GM12878 (cell line): Measurements from ENCODE around the gene NEGR1. TPM values are rescaled to one million over a fixed set of nuclear protein-coding genes. Genes with fewer than 3 reads are reported as not detected.

Source experiments
- CBFB ChIP-seq: IDR thresholded peaks from 2 replicates; pipeline ENCODE4 v1.6.1; 2016; ENCODE audit warnings: antibody characterized with exemption, low read depth
- CBX5 ChIP-seq: sonication (generic); IDR thresholded peaks from 2 replicates; pipeline ENCODE4 v1.6.1; 2016; ENCODE audit warnings: low read depth, moderate library complexity, mild to moderate bottlenecking, inconsistent platforms
- CHD4 ChIP-seq: fragments of 200-600 bp; sonication (generic); IDR thresholded peaks from 2 replicates; pipeline ENCODE4 v1.6.1; 2016; ENCODE audit warnings: mild to moderate bottlenecking
- CREB1 ChIP-seq: IDR thresholded peaks from 2 replicates; pipeline ENCODE4 v1.6.1; 2012; ENCODE audit warnings: low read depth, mild to moderate bottlenecking, inconsistent platforms
- EED ChIP-seq: sonication (generic); IDR thresholded peaks from 2 replicates; pipeline ENCODE4 v1.6.1; 2016; ENCODE audit warnings: antibody characterized with exemption, low read depth
- ESRRA ChIP-seq: IDR thresholded peaks from 2 replicates; pipeline ENCODE4 v1.6.1; 2012; ENCODE audit warnings: mild to moderate bottlenecking, low read length, improper control_type of control experiment
- ETV6 ChIP-seq, 2 experiments: fragments of 450-650 bp in 1 of 2; IDR thresholded peaks in 1 of 2; conservative IDR thresholded peaks in 1 of 2; 2 replicates each; pipeline ENCODE4 v1.6.1; 2014; ENCODE audit warnings: antibody characterized with exemption in 1 of 2, borderline replicate concordance in 1 of 2, low read depth in 1 of 2, mild to moderate bottlenecking in 1 of 2, moderate library complexity in 1 of 2
- FOXM1 ChIP-seq: IDR thresholded peaks from 2 replicates; pipeline ENCODE4 v1.6.1; 2012; ENCODE audit warnings: low read depth, mild to moderate bottlenecking, inconsistent platforms, low read length, moderate library complexity
- IKZF2 ChIP-seq, 2 experiments: fragments of 450-650 bp; IDR thresholded peaks; 2 replicates each; pipeline ENCODE4 v1.6.1; 2017; ENCODE audit warnings: mild to moderate bottlenecking in 2 of 2, moderate library complexity in 2 of 2
- IRF4 ChIP-seq: IDR thresholded peaks from 2 replicates; pipeline ENCODE4 v1.6.1; 2011; ENCODE audit warnings: low read depth, low read length
- JUNB ChIP-seq: IDR thresholded peaks from 2 replicates; pipeline ENCODE4 v1.6.1; 2016; ENCODE audit warnings: antibody characterized with exemption, mild to moderate bottlenecking
- MTA3 ChIP-seq: IDR thresholded peaks from 2 replicates; pipeline ENCODE4 v1.6.1; 2012; ENCODE audit warnings: low read length, inconsistent platforms, borderline replicate concordance
- NFIC ChIP-seq: IDR thresholded peaks from 2 replicates; pipeline ENCODE4 v1.6.1; 2012; ENCODE audit warnings: low read depth, mild to moderate bottlenecking, inconsistent platforms, low read length, moderate library complexity
- NFYA ChIP-seq: IDR thresholded peaks from 2 replicates; pipeline ENCODE4 v1.6.1; 2011; ENCODE audit warnings: low read depth, mild to moderate bottlenecking, low read length, improper control_type of control experiment, borderline replicate concordance
- PAX5 ChIP-seq: IDR thresholded peaks from 2 replicates; pipeline ENCODE4 v1.6.1; 2011; ENCODE audit warnings: low read depth, low read length, borderline replicate concordance
- PBX3 ChIP-seq: IDR thresholded peaks from 2 replicates; pipeline ENCODE4 v1.6.1; 2011; ENCODE audit warnings: mild to moderate bottlenecking, low read depth, low read length, moderate library complexity; ENCODE audit not compliant: insufficient replicate concordance
- RBBP5 ChIP-seq: fragments of 200-600 bp; sonication (generic); conservative IDR thresholded peaks from 2 replicates; pipeline ENCODE4 v1.6.1; 2016
- RELA ChIP-seq: fragments of 450-650 bp; IDR thresholded peaks from 2 replicates; pipeline ENCODE4 v1.8.0; 2014; ENCODE audit warnings: borderline replicate concordance; ENCODE audit not compliant: partially characterized antibody
- RUNX3 ChIP-seq: IDR thresholded peaks from 2 replicates; pipeline ENCODE4 v1.6.1; 2012; ENCODE audit warnings: low read length, inconsistent platforms
- WRNIP1 ChIP-seq: IDR thresholded peaks from 2 replicates; pipeline ENCODE4 v1.6.1; 2011; ENCODE audit warnings: low read depth, low read length, improper control_type of control experiment, borderline replicate concordance
- ZBED1 ChIP-seq: IDR thresholded peaks from 2 replicates; pipeline ENCODE4 v1.6.1; 2016; ENCODE audit warnings: borderline replicate concordance
- polyA plus RNA-seq, 11 experiments: library from polyadenylated mRNA; depleted of rRNA in 4 of 11; unstranded in 6 of 11; stranded (reverse) in 5 of 11; fragments of >200 nt; fragmentation: Nextera tagmentation in 4 of 11; fragmentation: Illumina TruSeq in 1 of 11; extraction: Ambion mirVana in 4 of 11; extraction: Trizol in 1 of 11; gene quantifications; 1 replicate in 1 of 11; 2 replicates in 10 of 11; pipeline versions ENCODE4 v1.2.1 to v1.2.3, GENCODE V29; 2011 to 2016; ENCODE audit warnings: inconsistent platforms in 2 of 11, missing spikeins in 2 of 11, low read depth in 1 of 11
- total RNA-seq, 4 experiments: library from RNA; depleted of rRNA in 3 of 4; stranded (reverse); fragments of >200 nt in 3 of 4; fragmentation: Illumina TruSeq in 1 of 4; extraction: Trizol in 1 of 4; gene quantifications; 2 replicates each; pipeline versions ENCODE4 v1.2.1 to v1.2.3, GENCODE V29; 2013 to 2021
- TF ChIP-seq, protein P1 (sequence below): fragments of 450-650 bp; IDR thresholded peaks from 2 replicates; pipeline ENCODE4 v1.6.1; 2016; ENCODE audit warnings: mild to moderate bottlenecking
- TF ChIP-seq, protein P2 (sequence below), 3 experiments: IDR thresholded peaks in 2 of 3; conservative IDR thresholded peaks in 1 of 3; 2 replicates each; pipeline ENCODE4 v1.5.1; 2011; ENCODE audit warnings: low read depth in 3 of 3, low read length in 3 of 3, mild to moderate bottlenecking in 3 of 3, control low read depth in 2 of 3, moderate library complexity in 2 of 3, inconsistent platforms in 1 of 3, mixed read lengths in 1 of 3; ENCODE audit not compliant: control insufficient read depth in 2 of 3, insufficient read depth in 1 of 3; ENCODE audit errors: extremely low read depth in 1 of 3
- TF ChIP-seq, protein P3 (sequence below): fragments of 450-650 bp; IDR thresholded peaks from 2 replicates; pipeline ENCODE4 v1.6.1; 2017; ENCODE audit warnings: mild to moderate bottlenecking, low read depth, inconsistent platforms; ENCODE audit not compliant: poor library complexity, severe bottlenecking

The NEGR1 gene
- total and polyA plus RNA-seq, 10 of the 15 experiments (the other 5 are each of a cell fraction or from before 2014, with no cell fraction given), result under 0.01 to 0.03 (median 0.01) TPM; not detected in 7

DNA sequence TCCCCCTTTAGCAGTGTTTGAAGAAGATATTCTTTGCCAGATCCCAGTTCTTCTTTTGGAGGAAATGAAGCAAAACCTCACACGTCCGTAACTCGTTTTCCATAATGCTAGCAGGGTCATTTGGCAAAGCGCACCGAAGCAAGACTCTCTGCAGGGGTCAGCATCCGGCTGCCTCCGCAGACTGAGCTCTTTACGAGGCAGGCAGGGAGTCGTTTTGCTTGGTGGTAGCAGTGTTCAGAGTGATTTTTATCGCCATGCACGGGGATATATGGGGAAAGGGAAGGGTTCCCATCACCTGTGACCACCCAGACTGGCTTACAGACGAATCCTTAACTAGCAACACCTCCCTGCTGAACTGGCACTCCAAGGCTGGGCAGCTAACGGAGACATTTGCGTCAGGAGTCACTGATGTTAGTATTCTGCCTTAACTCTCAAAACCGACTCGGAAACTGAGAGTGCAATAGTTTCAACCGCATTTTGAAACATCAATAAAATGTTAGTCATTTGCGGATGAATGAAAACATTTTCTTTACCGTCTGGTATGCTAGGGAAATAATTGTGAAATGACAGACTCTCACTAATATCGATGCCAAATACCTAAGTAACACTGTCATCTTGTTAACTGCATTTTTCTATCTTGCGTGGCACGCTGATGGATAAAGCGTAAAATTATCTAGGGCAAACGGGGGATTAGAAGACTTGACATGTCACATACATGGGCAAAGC lies 2.2 kb upstream of the NEGR1 start (continued):
- TF ChIP-seq CREB1 (no peak), MTA3 (0 out of 2 replicates have a peak, but pooled peaks have one; percentile 51), RELA (no peak), ESRRA (no peak), PBX3 (no peak), ZBED1 (peak; percentile 44; the same call in 1 of the 2 replicates), EED (peak; percentile 43; the same call in 1 of the 2 replicates), ETV6 (conservative IDR thresholded peaks at IDR 0.05 in 1 of 2, IDR thresholded peaks at IDR 0.05 in 1 of 2; ENCODE audit: borderline replicate concordance in 1 of 2, low read depth in 1 of 2) (0 out of 4 replicates have a peak, but pooled peaks of 1 of the 2 experiments have one; percentile 51), FOXM1 (peak; percentile 41; the same call in 1 of the 2 replicates), WRNIP1 (no peak), RBBP5 (no peak), IKZF2 (IDR thresholded peaks at IDR 0.05) (peak in 1 of 2 experiments; percentile 18; a peak in 1 of 4 replicates), CHD4 (no peak), NFIC (peak; percentile 69; the same call in 1 of the 2 replicates), CBX5 (peak; percentile 32; the same call in 1 of the 2 replicates), CBFB (0 out of 2 replicates have a peak, but pooled peaks have one; percentile 36), IRF4 (peak; percentile 72; the same call in 1 of the 2 replicates), RUNX3 (peak; percentile 92), JUNB (peak; percentile 87), NFYA (no peak), PAX5 (0 out of 2 replicates have a peak, but pooled peaks have one; percentile 27)
- TF ChIP-seq, protein P1, sequence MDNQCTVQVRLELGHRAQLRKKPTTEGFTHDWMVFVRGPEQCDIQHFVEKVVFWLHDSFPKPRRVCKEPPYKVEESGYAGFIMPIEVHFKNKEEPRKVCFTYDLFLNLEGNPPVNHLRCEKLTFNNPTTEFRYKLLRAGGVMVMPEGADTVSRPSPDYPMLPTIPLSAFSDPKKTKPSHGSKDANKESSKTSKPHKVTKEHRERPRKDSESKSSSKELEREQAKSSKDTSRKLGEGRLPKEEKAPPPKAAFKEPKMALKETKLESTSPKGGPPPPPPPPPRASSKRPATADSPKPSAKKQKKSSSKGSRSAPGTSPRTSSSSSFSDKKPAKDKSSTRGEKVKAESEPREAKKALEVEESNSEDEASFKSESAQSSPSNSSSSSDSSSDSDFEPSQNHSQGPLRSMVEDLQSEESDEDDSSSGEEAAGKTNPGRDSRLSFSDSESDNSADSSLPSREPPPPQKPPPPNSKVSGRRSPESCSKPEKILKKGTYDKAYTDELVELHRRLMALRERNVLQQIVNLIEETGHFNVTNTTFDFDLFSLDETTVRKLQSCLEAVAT, result no peak
- TF ChIP-seq, protein P2, sequence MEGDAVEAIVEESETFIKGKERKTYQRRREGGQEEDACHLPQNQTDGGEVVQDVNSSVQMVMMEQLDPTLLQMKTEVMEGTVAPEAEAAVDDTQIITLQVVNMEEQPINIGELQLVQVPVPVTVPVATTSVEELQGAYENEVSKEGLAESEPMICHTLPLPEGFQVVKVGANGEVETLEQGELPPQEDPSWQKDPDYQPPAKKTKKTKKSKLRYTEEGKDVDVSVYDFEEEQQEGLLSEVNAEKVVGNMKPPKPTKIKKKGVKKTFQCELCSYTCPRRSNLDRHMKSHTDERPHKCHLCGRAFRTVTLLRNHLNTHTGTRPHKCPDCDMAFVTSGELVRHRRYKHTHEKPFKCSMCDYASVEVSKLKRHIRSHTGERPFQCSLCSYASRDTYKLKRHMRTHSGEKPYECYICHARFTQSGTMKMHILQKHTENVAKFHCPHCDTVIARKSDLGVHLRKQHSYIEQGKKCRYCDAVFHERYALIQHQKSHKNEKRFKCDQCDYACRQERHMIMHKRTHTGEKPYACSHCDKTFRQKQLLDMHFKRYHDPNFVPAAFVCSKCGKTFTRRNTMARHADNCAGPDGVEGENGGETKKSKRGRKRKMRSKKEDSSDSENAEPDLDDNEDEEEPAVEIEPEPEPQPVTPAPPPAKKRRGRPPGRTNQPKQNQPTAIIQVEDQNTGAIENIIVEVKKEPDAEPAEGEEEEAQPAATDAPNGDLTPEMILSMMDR (IDR thresholded peaks at IDR 0.05 in 2 of 3, conservative IDR thresholded peaks at IDR 0.05 in 1 of 3; ENCODE audit: control insufficient read depth in 2 of 3, extremely low read depth in 1 of 3, insufficient read depth in 1 of 3, low read depth in 3 of 3, low read length in 3 of 3), result 0 out of 6 replicates have a peak, but pooled peaks of 1 of the 3 experiments have one; percentile 11
- TF ChIP-seq, protein P3, sequence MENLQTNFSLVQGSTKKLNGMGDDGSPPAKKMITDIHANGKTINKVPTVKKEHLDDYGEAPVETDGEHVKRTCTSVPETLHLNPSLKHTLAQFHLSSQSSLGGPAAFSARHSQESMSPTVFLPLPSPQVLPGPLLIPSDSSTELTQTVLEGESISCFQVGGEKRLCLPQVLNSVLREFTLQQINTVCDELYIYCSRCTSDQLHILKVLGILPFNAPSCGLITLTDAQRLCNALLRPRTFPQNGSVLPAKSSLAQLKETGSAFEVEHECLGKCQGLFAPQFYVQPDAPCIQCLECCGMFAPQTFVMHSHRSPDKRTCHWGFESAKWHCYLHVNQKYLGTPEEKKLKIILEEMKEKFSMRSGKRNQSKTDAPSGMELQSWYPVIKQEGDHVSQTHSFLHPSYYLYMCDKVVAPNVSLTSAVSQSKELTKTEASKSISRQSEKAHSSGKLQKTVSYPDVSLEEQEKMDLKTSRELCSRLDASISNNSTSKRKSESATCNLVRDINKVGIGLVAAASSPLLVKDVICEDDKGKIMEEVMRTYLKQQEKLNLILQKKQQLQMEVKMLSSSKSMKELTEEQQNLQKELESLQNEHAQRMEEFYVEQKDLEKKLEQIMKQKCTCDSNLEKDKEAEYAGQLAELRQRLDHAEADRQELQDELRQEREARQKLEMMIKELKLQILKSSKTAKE, result no peak
